HG03442 (cell line): ENCODE data around the gene PLSCR2.
"Not testable (repeated sequence)": the region's sequence is repeated elsewhere in the genome, so short reads cannot be mapped to it uniquely, and the experiment has no call there.

ENCODE experiments used
- ATAC-seq: cut with Tn5 transposase; IDR thresholded peaks from one replicate; pipeline ENCODE4 v1.9.1; 2021; ENCODE audit warnings: mild to moderate bottlenecking, moderate library complexity; ENCODE audit not compliant: unreplicated experiment

The PLSCR2 gene

DNA sequence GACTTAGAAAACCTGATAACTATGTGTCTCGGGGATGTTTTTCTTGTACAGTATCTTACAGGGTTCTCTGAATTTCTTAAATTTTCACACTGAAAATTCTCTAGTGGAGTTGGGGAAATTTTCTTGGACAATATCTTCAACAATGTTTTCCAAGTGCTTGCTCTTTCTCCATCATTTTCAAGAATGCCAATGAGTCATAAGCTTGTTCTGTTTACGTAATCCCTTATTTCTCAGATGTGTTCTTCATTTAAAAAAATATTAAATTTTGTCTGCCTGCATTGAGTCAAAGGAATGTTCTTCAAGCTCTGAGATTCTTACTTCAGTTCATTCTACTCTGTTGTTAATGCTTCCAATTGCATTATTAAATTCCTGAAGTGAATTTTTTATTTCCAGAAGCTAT, 21.9 kb upstream of the PLSCR2 start:
- ATAC-seq = no peak

DNA sequence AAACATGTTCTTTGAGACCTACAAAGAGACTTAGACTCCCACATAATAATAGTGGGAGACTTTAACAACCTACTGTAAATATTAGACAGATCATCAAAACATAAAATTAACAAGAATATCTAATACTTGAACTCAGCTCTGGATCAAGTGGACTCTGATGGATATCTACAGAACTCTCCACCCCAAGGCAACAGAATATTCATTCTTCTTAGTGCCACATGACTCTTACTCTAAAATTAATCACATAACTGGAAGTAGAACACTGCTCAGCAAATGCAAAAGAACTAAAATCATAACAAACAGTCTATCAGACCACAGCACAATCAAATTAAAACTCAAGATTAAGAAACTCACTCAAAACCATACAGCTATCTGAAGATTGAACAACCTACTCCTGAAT, 15.9 kb upstream of the PLSCR2 start:
- no peak for ATAC-seq

DNA sequence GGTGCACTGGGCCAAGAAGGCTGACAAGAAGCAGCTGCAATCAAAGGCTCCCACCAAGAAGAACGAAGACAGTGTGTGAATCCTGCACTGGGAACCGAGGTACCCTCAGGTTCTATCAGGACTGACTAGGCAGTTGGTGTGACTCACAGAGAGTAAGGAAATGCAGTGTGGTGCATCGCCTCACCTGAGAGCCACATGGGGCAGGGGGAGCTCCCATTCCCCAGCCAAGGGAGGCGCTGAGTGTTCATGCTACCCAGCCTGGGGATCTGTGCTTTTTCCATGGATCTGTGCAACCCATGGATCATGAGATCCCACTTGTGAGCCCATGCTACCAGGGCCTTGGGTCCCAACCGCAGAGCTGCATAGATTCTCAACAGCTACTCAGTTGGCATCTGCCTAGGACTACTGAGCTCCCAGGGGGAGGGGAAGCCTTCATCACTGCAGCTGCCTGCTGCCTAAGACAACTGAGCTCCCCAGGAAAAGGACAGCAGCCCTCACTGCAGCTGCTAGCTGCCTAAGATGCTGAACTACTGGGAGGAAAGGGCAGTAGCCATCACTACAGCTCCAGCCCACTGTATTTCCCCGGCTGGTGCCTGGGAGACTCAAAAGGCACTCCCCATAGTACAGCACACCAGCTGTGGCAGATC, 6.9 kb upstream of the PLSCR2 start:
- no peak for ATAC-seq

DNA sequence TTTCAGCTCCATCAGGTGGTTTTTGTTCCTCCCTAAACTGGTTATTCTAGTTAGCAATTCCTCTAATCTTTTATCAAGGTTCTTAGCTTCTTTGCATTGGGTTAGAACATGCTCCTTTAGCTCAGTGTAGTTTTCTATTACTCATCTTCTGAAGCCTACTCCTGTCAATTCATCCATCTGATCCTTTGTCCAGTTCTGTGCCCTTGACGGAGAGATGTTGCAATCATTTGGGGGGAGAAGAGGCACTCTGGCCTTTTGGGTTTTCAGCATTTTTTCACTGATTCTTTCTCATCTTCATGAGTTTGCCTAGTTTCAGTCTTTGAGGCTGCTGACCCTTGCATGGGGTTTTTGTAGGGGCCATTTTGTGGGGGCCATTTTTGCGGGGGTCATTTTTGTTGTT, 5.6 kb upstream of the PLSCR2 start:
- ATAC-seq = not testable (repeated sequence)

DNA sequence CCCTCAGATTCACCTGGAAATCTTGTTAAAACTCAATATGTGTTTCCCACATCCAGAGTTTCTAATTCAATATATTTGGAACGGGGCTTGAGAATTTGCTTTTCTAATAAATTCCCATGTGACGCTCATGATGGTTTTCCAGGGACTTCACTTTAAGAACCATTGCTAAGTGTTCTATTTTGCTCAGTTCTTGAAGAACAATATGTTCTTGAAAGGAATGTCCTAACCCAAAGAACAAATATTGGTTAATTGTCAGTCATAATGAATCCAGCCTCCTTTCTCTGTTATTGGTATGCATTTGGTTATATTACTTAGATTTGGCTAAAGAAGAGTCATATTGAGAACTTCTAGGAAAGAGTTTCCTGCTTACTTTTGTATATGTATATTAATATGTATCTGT, 4.4 kb upstream of the PLSCR2 start:
- ATAC-seq = no peak

DNA sequence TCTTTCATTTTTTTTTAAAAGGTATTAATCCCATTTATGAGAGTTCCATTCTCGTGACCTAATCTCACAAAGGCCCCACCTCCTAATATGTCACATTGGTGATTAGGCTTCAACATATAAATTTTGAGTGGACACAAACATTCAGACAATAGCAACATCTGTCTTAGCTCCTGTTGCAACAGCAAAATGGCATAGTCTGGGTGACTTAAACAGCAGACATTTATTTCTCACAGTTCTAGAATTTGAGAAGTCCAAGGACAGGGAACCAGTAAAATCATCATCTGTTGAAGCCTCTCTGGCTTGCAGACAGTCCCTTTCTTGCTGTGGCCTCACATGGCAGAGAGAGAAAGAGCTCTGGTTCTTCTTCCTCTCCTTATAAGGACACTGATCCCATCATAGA, 3.2 kb upstream of the PLSCR2 start:
- ATAC-seq = no peak

DNA sequence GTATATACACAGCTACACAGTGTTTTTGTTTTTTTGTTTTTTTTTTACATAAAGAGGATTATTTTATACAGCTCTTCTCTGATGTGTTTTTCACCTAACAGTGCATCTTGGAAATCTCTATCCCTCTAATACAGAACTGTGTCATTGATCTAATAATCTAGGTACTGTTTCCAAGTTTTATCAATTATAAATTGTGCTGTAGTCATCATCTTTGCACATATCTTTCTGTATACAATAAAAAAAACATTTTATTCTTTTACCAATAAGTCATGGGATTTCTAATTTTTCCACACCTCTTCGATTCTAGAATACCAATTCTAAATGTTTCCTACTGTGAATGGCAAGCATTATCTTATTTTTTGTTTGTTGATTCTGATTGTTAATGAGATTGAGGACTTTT, 1.7 kb upstream of the PLSCR2 start:
- ATAC-seq = no peak

DNA sequence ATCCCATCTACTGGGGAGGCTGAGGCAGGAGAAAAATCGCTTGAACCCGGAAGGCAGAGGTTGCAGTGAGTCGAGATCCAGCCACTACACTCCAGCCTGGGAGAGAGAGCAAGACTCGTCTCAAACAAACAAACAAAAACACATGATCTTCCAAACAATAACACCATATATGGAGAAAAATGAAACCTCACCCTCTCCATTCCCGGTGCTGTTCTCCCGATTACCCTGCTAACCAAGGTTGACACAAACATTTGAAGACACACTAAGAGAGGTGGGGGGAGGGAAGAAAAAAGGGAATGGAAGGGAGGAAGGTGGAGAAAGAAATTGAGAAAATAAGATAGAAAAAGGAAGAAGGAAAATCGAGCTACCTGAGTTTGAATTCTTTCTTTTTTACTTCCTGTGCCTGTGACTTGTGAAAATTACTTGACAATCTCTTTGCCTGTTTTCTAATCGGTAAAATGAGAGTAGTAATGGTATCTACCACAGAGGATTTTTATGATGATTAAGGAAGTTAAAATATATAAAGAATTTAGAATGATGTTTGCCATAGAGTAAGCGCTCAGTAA, 1.1 kb upstream of the PLSCR2 start:
- no peak for ATAC-seq

DNA sequence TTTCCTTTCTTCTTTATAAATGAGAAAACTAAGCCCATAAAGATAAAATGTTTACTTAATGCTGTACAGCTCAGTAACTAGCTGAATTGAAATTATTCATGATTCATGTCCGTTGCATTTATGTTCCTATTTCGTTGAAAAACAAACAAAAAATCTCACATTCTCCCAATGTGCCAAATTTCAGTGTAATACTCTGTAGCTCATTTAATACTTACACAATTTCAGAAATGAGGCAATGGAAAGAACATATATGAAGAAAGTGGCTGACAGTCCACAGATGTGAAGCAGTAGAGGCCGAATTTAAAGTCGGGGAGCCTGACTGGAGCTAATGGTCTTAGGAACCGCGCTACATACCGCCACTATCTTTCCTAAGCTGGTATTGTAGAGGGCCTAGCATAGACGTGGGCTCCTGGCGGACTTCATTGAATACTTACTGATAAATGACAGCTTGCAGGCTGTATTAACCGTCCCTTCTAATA, 651 bp downstream of the PLSCR2 start:
- ATAC-seq = no peak

DNA sequence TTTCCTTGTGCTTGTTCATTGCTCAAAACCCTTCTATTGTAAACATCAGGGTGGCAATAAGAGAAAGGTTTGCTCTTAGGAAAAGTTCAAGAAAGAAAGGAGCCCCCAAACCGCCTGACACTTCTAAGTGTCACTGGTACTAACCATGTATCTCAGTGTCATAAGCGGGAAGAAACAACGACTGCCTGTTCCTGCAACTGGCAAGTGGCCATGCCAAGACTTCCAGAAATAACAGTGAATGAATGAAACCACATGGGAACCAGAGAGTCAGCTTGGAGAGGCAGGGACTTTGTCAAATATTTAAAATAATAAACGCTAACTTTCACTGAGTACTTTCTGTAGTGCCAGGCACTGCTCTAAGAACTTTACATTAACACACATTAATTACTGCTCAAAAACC, 1.1 kb downstream of the PLSCR2 start:
- no peak for ATAC-seq

DNA sequence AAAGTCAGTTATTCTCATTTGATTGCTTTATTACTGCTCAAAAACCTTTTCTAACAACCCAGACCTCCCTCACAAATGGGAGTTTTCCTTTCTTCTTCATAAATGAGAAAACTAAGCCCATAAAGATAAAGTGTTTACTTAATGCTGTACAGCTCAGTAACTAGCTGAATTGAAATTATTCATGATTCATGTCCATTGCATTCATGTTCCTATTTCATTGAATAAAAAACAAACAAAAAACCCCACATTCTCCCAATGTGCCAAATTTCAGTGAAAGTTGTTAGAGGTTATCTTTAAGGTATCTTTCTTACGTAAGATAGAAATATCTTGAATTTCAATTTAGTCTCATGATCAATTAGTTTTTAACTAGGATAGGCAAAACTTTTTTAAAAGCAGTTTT, 2.8 kb downstream of the PLSCR2 start:
- no peak for ATAC-seq

DNA sequence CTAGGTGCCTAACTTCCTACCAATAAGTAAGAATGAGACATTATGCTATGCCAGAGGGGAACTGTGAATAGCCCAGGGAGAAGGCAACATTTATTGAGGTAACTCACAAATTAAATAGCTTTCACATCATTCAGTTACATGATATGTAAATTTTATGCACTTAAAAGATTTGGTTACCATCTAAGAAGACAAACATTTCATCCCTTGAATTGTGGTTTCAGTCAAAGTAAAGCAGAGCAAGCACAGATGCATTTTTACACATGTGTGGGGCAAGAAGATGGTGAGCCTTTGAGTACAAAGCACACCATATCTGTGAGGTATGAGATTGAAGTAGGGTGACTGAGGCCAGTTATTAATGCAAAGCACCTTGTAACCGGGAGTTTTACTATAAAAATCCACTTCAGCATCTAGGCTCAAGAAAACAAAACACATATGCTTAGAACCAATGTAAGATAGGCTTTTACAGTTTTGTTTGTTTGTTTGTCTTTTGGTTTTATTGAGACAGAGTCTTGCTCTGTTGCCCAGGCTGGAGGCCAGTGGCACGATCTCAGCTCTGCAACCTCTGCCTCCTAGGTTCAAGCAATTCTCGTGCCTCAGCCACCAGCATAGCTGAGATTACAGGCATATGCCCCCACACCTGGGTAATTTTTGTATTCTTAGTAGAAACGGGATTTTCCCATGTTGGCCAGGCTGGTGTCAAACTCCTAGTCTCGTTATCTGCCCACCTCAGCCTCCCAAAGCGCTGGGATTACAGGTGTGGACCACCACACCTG, 3.5 kb downstream of the PLSCR2 start:
- ATAC-seq = no peak

DNA sequence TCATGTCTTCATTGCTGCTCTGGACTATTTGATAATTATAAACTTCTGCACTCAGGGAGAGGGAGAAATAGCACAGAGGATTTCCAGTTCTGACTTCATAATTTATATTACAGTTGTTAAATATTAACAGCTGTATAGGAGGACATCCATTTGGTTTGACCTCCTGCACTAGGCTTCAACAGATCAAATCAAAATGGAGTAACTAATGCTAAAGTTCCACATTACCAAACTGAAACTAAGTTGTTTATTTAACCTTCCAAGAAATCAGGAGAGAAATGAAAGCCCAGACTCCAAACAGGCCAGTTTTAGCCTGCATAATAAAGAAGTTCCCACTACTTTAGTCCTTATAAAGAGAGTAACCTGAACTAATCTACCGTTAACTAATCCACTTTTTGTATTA, 4.6 kb downstream of the PLSCR2 start:
- ATAC-seq = no peak

DNA sequence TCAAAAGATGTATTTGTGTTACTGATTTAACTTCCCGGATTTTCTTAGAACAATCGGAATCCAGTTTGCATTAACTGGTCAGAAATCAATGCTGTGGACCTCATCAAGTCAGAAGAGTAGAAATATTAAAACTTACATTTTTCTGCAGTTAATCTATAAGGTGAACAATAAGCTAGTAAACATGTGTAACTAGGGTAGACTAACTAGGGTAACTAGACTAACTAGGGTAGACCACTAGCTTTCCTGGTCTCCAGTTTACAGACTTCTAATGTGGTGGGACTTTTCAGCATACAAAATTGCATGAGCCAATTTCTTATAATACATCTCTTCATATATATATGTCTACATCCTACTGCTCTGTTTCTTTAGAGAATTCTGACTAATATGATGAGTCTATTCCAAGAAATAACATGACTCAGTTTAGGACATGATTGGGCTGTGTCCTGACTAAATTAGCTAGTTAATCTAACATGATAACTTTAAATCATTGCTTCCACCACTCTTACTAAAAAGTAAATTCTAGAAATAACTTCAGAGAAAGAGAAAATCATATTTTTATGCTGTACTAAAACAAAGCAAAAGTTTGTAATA, 5.3 kb downstream of the PLSCR2 start:
- no peak for ATAC-seq

DNA sequence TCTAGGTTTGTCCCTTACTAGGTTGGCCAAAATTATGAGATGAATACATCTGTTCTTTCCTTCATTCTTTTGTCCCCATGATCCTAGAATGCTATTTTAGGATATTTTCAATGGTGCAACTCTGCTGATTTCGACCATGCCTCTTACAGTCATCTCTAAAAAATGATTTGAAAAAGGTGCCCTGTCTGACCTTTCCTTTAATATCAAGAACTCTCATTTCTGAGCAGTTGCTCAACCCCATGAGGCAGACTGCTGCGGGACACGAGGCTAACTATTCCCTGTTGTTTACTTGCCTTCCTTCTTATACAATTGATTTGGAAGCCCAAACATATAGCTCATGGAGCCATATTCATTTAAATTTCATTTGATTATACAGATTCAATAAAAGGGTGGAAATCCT, 14.6 kb downstream of the PLSCR2 start:
- no peak for ATAC-seq

DNA sequence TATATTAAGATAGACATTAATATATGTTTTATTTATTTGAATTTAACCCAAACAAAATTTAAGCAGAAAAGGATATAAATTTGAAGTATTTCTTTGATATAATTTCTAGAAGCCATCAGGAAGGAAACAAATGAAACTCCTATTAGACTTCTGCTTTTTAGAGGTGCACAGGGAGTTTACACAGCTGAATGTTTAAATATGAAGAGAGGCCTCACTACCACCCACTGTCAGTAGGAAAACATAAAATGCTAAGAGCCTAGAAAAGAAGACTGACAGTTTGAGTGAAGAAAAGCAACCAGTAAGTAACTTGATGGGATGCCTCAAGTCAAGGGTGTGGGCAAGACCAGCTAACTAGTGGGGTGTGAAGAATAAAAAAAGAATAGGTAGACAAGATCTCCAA, 19.7 kb downstream of the PLSCR2 start:
- no peak for ATAC-seq

DNA sequence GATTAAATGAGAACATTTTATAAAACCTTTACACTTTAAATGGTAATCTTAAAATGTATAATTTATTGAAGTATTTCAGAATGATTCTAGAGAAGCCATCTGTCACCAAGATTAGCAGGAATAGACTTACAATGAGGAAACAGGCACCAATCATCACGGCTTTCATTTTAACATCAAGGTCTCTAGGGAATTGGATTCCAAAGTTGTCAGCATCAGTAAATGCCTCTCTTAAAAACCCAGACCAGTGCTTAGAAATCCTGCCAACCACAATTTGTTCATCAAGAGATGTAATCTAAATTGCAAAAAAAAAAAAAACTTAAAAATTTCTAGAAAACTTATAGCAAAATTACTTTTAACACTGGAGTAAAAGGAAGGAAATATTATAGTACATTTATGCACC, 20.3 kb downstream of the PLSCR2 start:
- ATAC-seq = no peak

DNA sequence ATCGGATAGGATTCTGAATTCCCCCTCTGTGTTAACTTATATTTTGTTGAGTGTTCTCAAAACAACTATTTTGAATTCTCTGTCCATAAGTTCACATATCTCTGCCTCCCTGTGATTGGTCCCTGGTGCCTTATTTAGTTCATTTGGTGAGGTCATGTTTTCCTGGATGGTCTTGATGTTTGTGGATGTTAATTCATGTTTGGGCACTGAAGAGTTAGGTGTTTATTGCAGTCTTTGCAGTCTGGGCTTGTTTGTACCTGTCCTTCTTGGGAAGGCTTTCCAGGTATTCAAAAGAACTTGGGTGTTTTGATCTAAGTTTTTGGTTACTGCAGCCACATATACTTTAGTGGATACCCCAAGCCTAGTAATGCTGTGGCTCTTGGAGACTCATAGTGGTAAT, 23.3 kb downstream of the PLSCR2 start:
- ATAC-seq = no peak

DNA sequence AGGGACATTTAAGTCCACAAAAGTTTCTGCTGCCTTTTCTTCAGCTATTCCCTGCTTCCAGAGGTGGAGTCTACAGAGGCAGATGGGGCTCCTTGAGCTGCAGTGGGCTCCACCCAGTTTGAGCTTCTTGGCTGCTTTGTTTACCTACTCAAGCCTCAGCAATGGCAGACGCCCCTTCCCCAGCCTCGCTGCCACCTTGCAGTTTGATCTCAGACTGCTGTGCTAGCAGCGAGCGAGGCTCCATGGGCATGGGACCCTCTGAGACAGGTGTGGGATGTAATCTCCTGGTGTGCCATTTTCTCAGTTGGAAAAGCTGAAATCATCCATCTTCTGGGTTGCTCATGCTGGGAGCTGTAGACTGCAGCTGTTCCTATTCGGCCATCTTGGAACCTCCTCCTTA, 29.1 kb downstream of the PLSCR2 start:
- ATAC-seq = not testable (repeated sequence)

DNA sequence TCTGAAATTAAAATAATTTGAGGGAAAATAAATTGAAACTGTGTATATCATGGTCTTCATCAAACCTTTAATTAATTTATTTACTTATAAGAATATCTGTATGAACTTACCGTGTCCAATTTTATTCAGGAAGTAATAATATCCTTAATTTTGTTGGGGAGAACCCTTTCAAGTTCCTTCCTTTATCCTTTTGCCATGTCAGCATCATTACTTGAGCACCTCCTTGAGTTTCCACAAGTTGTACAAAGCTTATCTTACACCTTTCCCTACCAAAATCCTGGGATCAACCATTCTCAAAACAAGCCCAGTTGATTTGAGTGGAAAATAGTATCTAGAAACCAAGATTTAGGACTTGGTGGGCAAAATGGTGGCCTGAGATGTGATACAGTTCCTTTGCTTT, 37.3 kb downstream of the PLSCR2 start:
- ATAC-seq = no peak

DNA sequence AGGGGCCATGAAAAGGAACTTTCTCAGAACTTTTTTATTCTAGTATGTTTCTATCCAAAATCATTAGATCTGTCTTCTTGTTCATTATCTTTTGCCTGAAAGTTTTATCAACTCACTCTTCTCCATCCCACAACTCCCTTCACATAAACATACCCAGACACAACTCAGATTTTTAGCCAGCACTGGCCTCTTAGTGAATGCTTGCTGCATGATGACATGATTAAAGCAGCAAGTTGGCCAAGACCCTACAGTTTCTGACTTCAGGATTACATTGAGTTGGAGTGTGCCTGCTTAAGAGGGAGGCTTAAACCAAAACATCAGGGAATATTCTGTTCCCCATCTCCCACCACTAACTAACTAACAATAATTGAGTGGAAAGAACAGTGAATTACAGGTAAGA, 38.1 kb downstream of the PLSCR2 start:
- no peak for ATAC-seq

DNA sequence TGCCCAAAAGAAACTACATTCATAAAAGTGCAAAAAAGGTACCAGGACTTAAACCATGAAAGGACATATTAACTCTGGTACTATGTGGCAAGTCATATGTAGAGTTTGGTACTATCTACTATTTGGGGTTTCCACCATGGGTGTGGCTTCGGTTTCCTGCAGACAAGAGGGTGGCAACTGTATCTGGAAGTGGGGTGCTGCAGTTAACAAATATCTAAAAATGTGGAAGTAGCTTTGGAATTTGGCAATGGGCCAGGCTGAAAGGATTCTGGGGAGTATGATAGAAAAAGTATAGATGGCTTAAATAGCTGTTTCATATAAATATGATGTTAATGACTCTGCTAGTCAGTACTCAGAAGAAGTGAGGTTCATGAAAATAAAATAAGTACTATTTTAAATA, 44.0 kb downstream of the PLSCR2 start:
- no peak for ATAC-seq
